Measurements from ENCODE around the gene TUBA3E. TPM values are rescaled to one million over a fixed set of nuclear protein-coding genes. Genes with fewer than 3 reads are reported as not detected.
"Not testable (repeated sequence)": the region's sequence is repeated elsewhere in the genome, so short reads cannot be mapped to it uniquely, and the experiment has no call there.

TUBA3E gene
- total and polyA plus RNA-seq, 2 donors (not counting 3 experiments of a cell fraction or from before 2014, with no cell fraction given): not detected

DNA sequence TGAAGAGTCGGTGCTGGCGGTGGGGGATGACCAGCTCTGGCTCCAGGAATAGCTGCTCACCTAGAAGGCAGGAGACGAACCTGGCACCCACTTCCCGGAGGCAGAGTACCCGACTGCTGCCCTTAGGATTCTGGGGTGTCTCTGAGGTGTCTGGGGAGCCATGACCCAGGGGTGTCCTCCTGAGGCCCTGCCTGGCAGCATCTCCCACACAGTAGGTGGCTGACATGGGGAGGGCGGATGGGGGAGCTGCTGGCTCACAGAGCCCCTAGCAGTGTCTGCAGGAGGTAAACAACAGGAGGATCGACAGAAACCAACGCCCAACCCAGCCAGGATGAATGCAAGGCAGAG is 43.8 kb downstream of the TUBA3E start:
- intact Hi-C loops (cut with micrococcal nuclease); BruUV-seq (replicated peaks); H3K4me2 ChIP-seq (ENCODE audit: insufficient read depth, low read length); H3K4me3 ChIP-seq (replicated peaks in 1 of 3; ENCODE audit: insufficient read depth in 1 of 3, low read depth in 1 of 3, low read length in 3 of 3); dilution Hi-C loops (cut with MboI; ENCODE audit: extremely low pct_ligation_motif_present, low sequenced_read_pairs); CTCF ChIA-PET; H3K9me3 ChIP-seq (replicated peaks; ENCODE audit: control insufficient read depth, insufficient read depth, low read length); POLR2A ChIA-PET; H3K27ac ChIP-seq (ENCODE audit: insufficient read depth, low read depth, low read length); H3K79me2 ChIP-seq (ENCODE audit: control insufficient read depth, insufficient read depth, low read length); H4K20me1 ChIP-seq (replicated peaks; ENCODE audit: control insufficient read depth, extremely low read depth, insufficient read depth, low read length); H3K4me1 ChIP-seq (ENCODE audit: control insufficient read depth, extremely low read depth, insufficient read depth, low read length); H3K9me1 ChIP-seq (replicated peaks; ENCODE audit: control insufficient read depth, extremely low read depth, insufficient read depth, low read length); H2AFZ ChIP-seq (ENCODE audit: low read depth, low read length); FAIRE-seq; DNase-seq (ENCODE audit: low read depth, low spot score); H3K9ac ChIP-seq (replicated peaks; ENCODE audit: extremely low read depth, insufficient read depth, low read length); H3K27me3 ChIP-seq (ENCODE audit: control insufficient read depth in 2 of 2, insufficient read depth in 2 of 2, low read length in 2 of 2): not testable (repeated sequence)
- H3K36me3 ChIP-seq (ENCODE audit: control insufficient read depth in 2 of 2, extremely low read depth in 1 of 2, insufficient read depth in 2 of 2, low read length in 2 of 2): peaks cover 0 to 18% of the 10 kb centered on the region in 2 experiments

DNA sequence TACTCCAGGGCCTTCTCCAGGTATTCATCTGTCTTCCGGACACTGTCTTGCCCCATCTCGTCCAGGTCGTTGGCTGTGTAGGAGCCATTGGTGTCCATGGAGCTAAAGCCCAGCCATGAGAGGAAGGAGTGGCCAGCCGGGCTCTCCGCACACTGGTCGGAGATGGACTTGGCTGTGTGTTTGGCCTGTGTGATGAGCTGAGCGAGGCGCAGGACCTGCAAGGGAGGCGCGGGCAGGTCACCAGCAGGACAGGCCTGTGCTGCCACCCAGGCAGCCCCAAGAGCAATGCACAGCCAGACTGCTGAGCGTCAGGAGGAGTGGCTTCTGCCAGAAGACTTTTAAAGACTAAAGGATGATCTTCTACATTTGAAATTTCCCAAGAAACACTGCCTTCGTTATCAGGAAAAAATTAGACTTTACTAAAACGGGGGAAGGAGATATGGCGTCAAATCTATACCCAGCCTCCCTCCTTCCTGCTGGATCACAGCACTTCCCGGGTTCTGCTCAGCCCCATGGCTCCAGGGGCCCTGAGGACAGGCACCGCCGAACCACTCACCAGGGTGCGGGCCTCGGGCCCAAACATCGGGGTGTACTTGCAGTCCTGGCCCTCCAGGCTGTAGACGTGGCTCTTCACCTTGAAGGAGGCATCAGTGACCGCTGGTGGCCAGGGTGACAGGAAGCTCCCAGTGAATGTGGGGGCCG is 44.4 kb downstream of the TUBA3E start:
- H3K27ac ChIP-seq (ENCODE audit: insufficient read depth, low read depth, low read length); H3K9me1 ChIP-seq (replicated peaks; ENCODE audit: control insufficient read depth, extremely low read depth, insufficient read depth, low read length); H3K27me3 ChIP-seq (ENCODE audit: control insufficient read depth in 2 of 2, insufficient read depth in 2 of 2, low read length in 2 of 2); BruUV-seq (replicated peaks); DNase-seq (ENCODE audit: low read depth, low spot score); FAIRE-seq; H3K4me2 ChIP-seq (ENCODE audit: insufficient read depth, low read length); H3K4me3 ChIP-seq (replicated peaks in 1 of 3; ENCODE audit: insufficient read depth in 1 of 3, low read depth in 1 of 3, low read length in 3 of 3); H3K9me3 ChIP-seq (replicated peaks; ENCODE audit: control insufficient read depth, insufficient read depth, low read length); POLR2A ChIA-PET; H4K20me1 ChIP-seq (replicated peaks; ENCODE audit: control insufficient read depth, extremely low read depth, insufficient read depth, low read length); H2AFZ ChIP-seq (ENCODE audit: low read depth, low read length); H3K9ac ChIP-seq (replicated peaks; ENCODE audit: extremely low read depth, insufficient read depth, low read length); CTCF ChIA-PET; H3K4me1 ChIP-seq (ENCODE audit: control insufficient read depth, extremely low read depth, insufficient read depth, low read length); H3K79me2 ChIP-seq (ENCODE audit: control insufficient read depth, insufficient read depth, low read length); intact Hi-C loops (cut with micrococcal nuclease); dilution Hi-C loops (cut with MboI; ENCODE audit: extremely low pct_ligation_motif_present, low sequenced_read_pairs): not testable (repeated sequence)
- peaks cover 0 to 18% of the 10 kb centered on the region in 2 experiments for H3K36me3 ChIP-seq (ENCODE audit: control insufficient read depth in 2 of 2, extremely low read depth in 1 of 2, insufficient read depth in 2 of 2, low read length in 2 of 2)

Data from endothelial cell of umbilical vein (primary cell).